GM19099 (cell line): ENCODE measurements around the gene USF3.
A peak's percentile ranks its signal among the peaks of the same experiment; 100 is the strongest.

Experiments used
- POLR2A ChIP-seq: IDR thresholded peaks from 3 replicates; pipeline ENCODE4 v1.6.1; 2011; ENCODE audit warnings: low read depth; ENCODE audit not compliant: insufficient read length; ENCODE audit errors: extremely low read depth

Gene USF3

GRCh38 chr3:113695786-113696645, at the start of gene USF3:
Gene USF3 (minus strand): TSS chr3:113696642. CDS start chr3:113674878, 21,764 bp downstream.
- TF ChIP-seq POLR2A = peak; percentile 72

- TF ChIP-seq POLR2A = peak; percentile 87
Measured at GRCh38 chr3:113745756-113746547, 49.5 kb upstream of the USF3 start, which contains the start of gene NAA50. Gene NAA50 (minus strand): TSS chr3:113746249. CDS start chr3:113745949, 300 bp downstream.

GRCh38 chr3:113744941-113745755, 48.7 kb upstream of the USF3 start:
- TF ChIP-seq POLR2A = no peak

GRCh38 chr3:113743006-113743630, 46.7 kb upstream of the USF3 start:
- no peak for TF ChIP-seq POLR2A

GRCh38 chr3:113741620-113742019, 45.2 kb upstream of the USF3 start:
- TF ChIP-seq POLR2A = no peak

- no peak for TF ChIP-seq POLR2A
Measured at GRCh38 chr3:113741086-113741485, 44.6 kb upstream of the USF3 start.

GRCh38 chr3:113736548-113737089, 40.2 kb upstream of the USF3 start:
- no peak for TF ChIP-seq POLR2A

- TF ChIP-seq POLR2A = no peak
Measured at GRCh38 chr3:113731694-113732093, 35.3 kb upstream of the USF3 start.

GRCh38 chr3:113730550-113730949, 34.1 kb upstream of the USF3 start:
- no peak for TF ChIP-seq POLR2A

GRCh38 chr3:113728661-113729060, 32.2 kb upstream of the USF3 start:
- no peak for TF ChIP-seq POLR2A

- no peak for TF ChIP-seq POLR2A
Measured at GRCh38 chr3:113721636-113722035, 25.2 kb upstream of the USF3 start.

GRCh38 chr3:113719758-113720157, 23.3 kb upstream of the USF3 start:
- TF ChIP-seq POLR2A = no peak

GRCh38 chr3:113719294-113719693, 22.9 kb upstream of the USF3 start:
- no peak for TF ChIP-seq POLR2A

GRCh38 chr3:113717818-113718217, 21.4 kb upstream of the USF3 start:
- no peak for TF ChIP-seq POLR2A
